Stromal cell of bone marrow (primary cell): ENCODE results near the gene FGGY.
"Not testable (repeated sequence)": the region's sequence is repeated elsewhere in the genome, so short reads cannot be mapped to it uniquely, and the experiment has no call there.

Source experiments
- DNase-seq: peaks from one replicate; pipeline ENCODE4 v3.0.0-alpha.2; 2012; ENCODE audit warnings: low read depth

Gene FGGY

DNA sequence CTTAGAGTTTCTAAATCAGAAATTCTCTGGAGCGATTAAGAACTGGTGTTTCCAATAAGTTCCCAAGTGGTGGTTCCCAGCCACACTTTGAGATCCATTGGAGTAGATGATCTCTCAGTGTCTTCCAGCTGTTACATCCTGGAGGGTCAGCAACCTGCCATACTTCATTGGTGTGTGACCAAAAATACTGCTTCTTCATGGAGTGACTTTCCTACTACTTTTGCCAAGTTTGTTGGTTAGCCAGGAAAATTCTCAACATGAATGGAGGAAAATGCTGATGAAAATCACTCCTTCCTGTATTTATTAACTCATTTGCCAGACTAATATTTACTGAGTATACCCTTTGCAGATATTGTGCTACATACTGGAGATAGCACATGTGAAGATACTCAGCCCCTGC lies 186.1 kb downstream of the FGGY start:
- no peak for DNase-seq

DNA sequence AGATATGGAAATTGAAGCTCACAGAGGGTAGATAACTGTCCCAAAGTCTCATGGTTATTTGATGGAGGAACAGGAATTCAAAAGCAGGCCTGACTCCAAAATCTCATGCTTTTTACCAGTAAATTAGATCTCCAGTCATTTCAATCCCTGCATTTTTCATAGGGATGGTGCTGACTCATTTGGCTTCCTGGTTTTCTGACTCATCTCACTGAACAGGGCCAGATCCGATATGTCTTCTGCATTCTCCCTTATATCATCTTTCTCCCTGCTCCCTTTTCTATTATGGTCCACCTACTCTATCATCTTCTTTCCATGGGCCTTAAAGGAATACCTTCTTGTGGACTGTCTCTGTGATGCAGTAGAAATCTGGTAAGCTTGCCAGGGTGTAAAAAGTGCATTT lies 187.2 kb downstream of the FGGY start:
- DNase-seq = peak; percentile 89

DNA sequence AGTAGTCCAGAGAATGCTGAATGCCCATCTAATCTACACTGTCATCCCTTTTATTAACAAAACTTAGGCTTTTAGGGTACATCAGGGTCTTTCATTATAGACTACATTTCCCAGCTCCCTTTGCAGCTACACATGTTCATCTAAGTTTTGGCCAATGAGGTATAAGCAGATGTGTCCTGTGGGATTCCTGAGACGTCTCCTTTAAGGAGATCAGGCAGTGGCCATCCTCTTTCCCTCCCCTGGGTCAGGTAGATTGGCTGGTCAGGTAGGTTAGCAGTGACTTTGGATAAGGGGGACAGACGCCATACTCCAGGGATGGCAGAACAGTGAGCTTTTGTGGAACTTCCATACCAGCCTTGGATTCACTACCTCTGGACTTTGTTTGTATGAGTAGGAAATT lies 188.3 kb downstream of the FGGY start:
- no peak for DNase-seq

GRCh38 chr1:59485949-59486348 lies 189.1 kb downstream of the FGGY start:
- no peak for DNase-seq

- DNase-seq = no peak
Observed at GRCh38 chr1:59486615-59487014, 189.7 kb downstream of the FGGY start.

DNA sequence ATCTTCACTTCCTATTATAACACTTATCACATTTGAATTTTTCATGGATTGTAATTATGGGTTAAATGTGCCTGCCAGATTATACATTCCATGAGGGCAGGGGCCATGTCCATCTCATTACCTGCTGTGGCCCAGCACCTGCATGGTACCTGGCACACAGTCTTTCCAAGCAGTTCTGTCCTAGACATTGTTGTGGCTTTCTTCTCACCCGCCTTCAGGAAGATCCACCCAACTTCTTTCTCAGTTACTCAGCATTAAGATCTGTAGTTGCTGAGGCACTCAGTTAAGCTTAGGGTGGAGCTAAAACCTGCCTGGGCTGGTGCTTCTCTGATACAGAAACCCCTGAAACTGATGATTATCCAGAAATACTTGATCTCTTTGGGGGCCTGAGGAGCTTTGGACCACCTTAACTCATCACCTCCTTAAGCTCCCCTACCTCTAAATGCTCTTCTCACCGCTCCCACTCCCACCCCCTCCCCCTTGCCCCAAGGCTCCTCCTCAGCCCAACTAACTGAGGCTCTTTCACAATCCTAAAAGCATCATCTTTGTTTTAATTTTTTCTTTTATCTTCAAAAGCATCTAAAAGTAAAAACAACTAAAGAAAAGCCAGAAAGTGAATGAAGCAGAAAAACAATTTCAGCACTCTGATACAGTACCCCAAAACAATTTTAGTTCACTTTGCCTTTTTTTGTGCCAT lies 190.6 kb downstream of the FGGY start:
- DNase-seq = no peak

- DNase-seq = no peak
Observed at GRCh38 chr1:59492500-59492899, 195.6 kb downstream of the FGGY start.

DNA sequence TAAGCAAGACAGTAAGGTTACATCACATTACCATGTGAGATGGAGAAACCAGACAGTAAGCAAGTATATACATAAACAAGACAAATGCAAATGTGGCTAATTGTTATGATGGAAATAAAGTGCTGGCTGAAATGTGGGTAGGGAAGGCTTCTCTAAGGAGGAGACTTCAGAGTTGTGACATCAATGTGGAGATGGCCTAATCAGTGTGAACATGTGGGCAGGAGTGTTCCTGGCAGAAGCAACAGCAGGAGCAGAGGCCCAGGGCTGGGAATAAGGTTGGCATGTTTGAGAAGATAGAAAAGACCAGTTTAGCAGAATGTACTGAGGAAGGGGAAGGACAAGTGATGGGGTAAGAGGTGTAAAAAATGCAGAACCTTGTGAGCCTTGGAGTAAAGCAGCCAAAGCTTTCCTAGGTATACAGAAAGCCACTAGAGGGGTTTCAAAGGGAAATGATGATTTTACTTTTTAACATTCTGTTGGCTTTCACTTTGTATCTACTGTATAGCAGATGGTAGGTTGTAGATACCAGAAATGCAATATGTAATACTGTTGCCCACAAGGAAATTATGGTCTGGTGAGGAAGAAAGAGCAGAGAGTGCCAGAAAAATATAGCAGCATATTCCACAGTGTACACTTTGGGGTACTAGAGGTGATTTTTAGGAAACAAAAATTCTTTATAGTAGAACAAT lies 197.4 kb downstream of the FGGY start:
- no peak for DNase-seq

GRCh38 chr1:59496156-59496555 lies 199.3 kb downstream of the FGGY start:
- DNase-seq = not testable (repeated sequence)

GRCh38 chr1:59497616-59498015 lies 200.7 kb downstream of the FGGY start:
- no peak for DNase-seq

DNA sequence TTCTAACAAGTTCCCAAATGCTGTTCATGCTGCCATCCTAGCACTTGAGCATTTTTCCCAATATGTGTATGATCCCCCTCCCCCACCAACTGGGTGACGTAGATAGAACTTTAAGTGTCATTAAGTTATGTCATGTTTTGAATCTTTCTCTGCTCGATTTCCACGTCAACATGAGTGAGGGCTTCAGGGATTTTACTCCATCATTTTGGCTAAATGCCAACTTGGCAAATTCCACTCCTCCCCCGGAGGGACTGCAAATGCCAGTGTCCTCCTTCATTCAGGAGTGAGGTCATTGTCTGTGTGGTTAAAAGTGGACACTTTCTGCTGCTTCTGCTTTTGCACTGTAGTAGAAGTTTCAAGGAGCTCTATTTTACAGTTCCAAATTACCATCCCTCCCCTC lies 201.7 kb downstream of the FGGY start:
- no peak for DNase-seq

DNA sequence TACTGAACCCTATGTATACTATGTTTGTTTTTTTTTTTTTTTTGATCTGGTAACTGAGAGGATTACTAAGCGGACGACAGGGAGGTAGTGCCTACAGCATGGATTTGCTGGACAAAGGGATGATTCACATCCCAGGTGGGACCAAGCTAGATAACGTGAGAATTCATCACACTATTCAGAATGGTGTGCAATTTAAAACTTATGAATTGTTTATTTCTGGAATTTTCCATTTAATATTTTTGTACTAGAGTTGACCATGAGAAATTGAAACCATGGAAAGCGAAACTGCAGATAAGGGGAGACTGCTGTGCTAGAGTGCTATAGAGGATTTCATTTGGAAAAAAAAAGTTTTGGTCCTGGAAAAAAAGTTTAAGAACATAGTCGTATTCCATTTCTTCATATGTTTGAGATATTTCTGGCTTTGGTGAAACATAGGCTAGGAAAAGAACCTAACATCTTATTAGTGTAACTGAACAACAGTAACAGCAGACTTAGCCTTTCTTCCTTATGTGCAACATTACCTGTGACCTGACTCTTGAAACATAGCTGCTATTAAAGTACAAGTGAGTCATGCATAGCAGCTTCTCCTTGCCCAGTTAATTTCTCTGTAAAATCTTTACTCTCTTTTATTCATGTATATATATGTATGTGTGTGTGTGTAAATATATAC lies 202.5 kb downstream of the FGGY start:
- no peak for DNase-seq

DNA sequence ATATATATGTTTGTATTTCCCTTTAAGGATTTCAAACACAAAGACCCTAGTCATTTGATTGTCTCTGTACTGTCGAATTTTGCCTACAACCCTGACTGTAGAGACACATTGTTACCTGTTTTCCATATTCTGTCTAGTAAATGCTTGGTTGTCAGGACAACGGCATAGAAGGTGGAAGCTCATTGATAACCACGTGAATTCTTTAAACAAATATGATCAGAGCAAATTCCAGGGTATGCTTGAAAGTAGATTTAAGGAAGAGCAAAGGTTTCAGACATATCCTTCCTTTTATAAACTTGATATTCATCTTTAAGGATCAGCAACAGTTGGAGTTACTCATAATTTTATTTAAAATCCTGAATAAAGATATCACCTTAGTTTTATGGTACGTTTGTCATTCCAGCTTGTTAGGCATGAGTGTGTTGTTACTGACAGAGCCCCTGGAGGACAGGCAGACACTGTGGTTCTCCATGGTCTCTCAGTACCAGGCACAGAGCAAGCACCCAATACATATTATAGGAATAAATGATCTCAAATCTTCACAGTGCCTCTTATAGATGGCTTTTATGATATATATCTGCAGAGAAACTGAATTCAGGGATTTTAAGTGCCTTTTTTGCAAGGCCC lies 203.2 kb downstream of the FGGY start:
- DNase-seq = no peak

GRCh38 chr1:59500950-59501742 lies 204.3 kb downstream of the FGGY start:
- no peak for DNase-seq

- no peak for DNase-seq
Observed at GRCh38 chr1:59502009-59502691, 205.3 kb downstream of the FGGY start.

DNA sequence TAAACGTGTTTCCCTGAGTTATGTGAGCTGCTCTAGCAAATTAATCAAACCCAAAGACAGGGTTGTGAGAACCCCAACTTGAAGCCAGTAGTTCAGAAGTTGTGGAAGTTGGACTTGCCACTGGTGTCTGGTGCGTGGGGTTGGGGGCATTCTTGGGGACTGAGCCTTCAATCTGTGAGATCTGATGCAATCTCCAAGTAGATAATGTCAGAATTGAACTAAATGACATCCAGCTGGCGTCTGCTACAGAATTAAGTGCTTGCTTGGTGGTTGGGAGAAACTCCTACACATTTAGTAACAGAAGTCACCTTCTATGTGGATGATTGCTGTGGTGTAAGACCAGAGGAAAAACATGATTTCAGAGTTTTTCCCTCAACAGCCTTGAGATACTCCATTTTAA lies 207.4 kb downstream of the FGGY start:
- DNase-seq = no peak

DNA sequence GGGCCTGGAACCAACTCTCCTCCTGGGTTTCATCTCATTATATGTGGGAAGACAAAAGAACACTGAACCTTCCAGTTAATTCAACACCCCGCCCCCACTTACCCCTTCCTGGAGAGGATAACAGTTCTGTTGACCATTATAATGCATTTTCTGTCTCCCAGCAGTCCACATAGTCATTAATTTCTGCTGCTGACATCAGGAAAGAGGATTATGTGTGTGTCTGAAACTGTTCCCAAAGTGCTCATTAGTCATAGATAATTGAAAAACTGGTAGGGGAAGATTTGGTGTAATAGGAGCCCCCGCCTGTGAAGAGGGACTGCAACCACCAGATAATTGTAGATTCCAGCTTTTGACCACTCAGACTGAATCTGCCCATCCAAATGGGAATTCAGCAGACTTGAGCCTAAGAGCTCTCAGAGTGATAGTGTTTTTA lies 208.7 kb downstream of the FGGY start:
- DNase-seq = peak; percentile 28

DNA sequence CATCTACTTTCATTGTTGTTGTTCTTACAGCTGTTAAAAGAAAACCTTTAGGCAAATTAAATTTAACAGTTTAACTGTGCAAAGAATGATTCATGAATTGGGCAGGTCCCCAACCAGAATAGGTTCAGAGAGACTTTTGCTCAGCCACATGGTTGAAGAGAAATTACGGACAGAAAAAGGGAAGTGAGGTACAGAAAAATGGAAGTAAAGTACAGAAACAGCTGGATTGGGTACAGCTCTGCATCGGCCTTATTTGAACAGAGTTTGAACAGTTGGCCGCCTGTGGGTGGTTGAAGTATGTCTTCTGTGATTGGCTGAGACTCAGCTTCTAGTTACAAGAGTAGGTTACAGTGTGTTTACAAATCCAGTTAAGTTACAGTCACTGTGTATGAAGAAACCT lies 210.1 kb downstream of the FGGY start:
- peak; percentile 46 for DNase-seq

- no peak for DNase-seq
Observed at GRCh38 chr1:59509341-59509875, 212.5 kb downstream of the FGGY start.

- no peak for DNase-seq
Observed at GRCh38 chr1:59510249-59510648, 213.4 kb downstream of the FGGY start.
